ENCODE measurements around the gene SERPINB2.
A peak's percentile ranks its signal among the peaks of the same experiment; 100 is the strongest.

DNA sequence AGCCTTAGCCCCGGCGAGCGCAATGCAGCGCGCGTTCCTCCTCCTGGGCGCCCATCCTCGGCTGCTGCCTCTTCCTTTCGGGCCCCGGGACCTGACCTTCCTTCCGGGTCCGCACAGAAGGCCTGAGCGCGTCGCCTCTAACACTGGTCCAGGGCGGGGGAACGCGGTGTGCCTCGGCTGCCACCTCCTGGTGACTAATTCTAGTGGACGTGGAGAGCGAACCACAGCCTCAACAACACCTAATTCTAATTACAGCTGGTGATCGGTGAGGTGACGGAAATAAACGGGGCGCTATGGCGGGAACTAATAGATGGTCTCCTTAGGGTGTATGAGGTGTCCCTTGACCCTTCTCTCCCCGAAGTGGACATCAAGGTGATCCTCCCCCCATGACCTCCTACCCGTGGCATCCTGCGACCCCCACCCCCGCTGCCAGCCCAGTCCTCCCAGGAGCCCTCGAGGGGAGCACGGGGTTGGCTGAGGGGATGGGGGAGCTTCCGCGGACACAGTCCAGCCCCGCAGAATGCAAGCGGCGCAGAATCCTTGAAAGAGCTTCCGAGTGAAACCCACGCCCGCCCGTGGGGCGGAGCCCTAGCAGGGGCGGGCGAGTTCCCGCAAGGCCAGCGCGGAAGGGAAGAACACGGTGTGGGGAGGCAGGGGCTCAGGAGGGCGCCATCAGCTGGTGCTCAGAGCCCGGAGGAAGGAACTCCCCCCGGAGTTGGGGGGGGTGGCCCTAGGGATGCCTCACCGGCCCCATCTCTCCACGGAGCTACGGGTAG, 48.8 kb downstream of the SERPINB2 start:
- TF ChIP-seq, protein P1, sequence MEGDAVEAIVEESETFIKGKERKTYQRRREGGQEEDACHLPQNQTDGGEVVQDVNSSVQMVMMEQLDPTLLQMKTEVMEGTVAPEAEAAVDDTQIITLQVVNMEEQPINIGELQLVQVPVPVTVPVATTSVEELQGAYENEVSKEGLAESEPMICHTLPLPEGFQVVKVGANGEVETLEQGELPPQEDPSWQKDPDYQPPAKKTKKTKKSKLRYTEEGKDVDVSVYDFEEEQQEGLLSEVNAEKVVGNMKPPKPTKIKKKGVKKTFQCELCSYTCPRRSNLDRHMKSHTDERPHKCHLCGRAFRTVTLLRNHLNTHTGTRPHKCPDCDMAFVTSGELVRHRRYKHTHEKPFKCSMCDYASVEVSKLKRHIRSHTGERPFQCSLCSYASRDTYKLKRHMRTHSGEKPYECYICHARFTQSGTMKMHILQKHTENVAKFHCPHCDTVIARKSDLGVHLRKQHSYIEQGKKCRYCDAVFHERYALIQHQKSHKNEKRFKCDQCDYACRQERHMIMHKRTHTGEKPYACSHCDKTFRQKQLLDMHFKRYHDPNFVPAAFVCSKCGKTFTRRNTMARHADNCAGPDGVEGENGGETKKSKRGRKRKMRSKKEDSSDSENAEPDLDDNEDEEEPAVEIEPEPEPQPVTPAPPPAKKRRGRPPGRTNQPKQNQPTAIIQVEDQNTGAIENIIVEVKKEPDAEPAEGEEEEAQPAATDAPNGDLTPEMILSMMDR (IDR thresholded peaks at IDR 0.05) = peak; percentile 20 to 79 (median 42)
- TF ChIP-seq POLR2AphosphoS5 (IDR thresholded peaks at IDR 0.05) (no peak), POLR2A (IDR thresholded peaks at IDR 0.05) (no peak)

Data from sigmoid colon (tissue), 4 donors.